Endothelial cell of umbilical vein (primary cell): Measurements from ENCODE around the gene MEN1.

Experiments used
- EZH2 ChIP-seq: IDR thresholded peaks from 2 replicates; pipeline ENCODE4 v1.6.1; 2012; ENCODE audit warnings: borderline replicate concordance, low read depth, mild to moderate bottlenecking, moderate library complexity, low read length, inconsistent platforms; ENCODE audit not compliant: severe bottlenecking
- FOS ChIP-seq: IDR thresholded peaks from 2 replicates; pipeline ENCODE4 v1.6.1; 2011; ENCODE audit warnings: mild to moderate bottlenecking, low read length, moderate library complexity, borderline replicate concordance; ENCODE audit not compliant: insufficient read depth
- JUN ChIP-seq: IDR thresholded peaks from 2 replicates; pipeline ENCODE4 v1.6.1; 2011; ENCODE audit warnings: borderline replicate concordance, low read depth; ENCODE audit not compliant: insufficient read length, insufficient read depth
- MYC ChIP-seq: IDR thresholded peaks from one replicate; pipeline ENCODE4 v1.6.1; 2011; ENCODE audit warnings: mild to moderate bottlenecking, low read depth, low read length
- POLR2A ChIP-seq: IDR thresholded peaks from 2 replicates; pipeline ENCODE4 v1.6.1; 2012; ENCODE audit warnings: low read depth, mild to moderate bottlenecking, control low read depth, low read length
- POLR2AphosphoS5 ChIP-seq: IDR thresholded peaks from 2 replicates; pipeline ENCODE4 v1.6.1; 2012; ENCODE audit warnings: low read depth, mild to moderate bottlenecking, control low read depth, low read length, moderate library complexity; ENCODE audit not compliant: insufficient read depth
- TF ChIP-seq, protein P1 (sequence below), 2 donors: IDR thresholded peaks; 1 replicate in 1 of 2; 2 replicates in 1 of 2; pipeline ENCODE4 v1.5.1; 2011; ENCODE audit warnings: low read length in 2 of 2, mild to moderate bottlenecking in 2 of 2, moderate library complexity in 2 of 2, control low read depth in 1 of 2, inconsistent platforms in 1 of 2, low read depth in 1 of 2; ENCODE audit not compliant: insufficient read depth in 1 of 2; ENCODE audit errors: extremely low read depth in 1 of 2
- TF ChIP-seq, protein P2 (sequence below): IDR thresholded peaks from 2 replicates; pipeline ENCODE4 v1.6.1; 2011; ENCODE audit not compliant: insufficient read depth, insufficient read length

DNA sequence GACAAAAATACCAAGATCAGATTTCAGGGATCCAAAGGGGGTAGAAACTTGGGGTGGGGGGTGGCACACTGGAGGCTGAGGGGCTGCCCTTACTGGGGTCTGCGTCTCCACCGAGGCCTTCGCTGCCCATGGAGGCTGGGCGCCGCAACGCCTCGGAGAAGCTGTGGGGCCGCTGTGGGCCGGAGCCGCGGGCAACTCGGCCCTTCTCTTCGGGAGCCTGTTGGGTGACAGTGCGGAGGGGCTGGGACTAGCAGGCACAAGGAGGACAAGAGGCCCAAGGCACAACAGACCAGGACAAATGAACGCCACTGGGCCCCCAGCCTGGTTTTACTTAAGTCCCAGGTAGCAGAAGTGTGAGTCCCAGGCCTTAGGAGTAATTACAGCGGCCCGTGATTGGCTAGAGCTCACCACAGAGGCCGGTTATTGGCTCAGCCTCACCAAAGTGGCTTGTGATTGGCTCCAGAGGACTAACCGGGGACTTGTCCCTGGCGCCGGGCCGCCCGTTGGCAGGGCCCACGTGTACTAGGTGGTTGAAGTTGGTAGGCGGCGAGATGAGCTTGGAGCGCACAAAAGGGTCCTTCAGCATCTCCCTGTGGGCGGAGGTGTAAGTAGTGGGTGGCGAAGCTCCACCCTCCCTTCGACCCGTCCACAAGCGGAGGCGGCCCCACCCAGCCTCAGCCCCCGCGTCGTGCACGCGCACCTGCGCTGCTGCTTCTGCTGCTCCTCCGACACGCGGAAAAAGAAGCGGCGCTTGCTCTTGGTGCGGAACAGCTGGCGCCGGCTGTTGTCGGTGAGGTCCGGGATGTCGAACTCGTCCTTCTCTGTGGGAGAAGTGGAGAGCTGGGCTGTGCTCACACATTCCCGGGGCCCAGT, 16.5 kb upstream of the MEN1 start:
- TF ChIP-seq, protein P1, sequence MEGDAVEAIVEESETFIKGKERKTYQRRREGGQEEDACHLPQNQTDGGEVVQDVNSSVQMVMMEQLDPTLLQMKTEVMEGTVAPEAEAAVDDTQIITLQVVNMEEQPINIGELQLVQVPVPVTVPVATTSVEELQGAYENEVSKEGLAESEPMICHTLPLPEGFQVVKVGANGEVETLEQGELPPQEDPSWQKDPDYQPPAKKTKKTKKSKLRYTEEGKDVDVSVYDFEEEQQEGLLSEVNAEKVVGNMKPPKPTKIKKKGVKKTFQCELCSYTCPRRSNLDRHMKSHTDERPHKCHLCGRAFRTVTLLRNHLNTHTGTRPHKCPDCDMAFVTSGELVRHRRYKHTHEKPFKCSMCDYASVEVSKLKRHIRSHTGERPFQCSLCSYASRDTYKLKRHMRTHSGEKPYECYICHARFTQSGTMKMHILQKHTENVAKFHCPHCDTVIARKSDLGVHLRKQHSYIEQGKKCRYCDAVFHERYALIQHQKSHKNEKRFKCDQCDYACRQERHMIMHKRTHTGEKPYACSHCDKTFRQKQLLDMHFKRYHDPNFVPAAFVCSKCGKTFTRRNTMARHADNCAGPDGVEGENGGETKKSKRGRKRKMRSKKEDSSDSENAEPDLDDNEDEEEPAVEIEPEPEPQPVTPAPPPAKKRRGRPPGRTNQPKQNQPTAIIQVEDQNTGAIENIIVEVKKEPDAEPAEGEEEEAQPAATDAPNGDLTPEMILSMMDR (IDR thresholded peaks at IDR 0.05; ENCODE audit: extremely low read depth in 1 of 2, insufficient read depth in 1 of 2, low read depth in 1 of 2, low read length in 2 of 2): no peak
- TF ChIP-seq POLR2AphosphoS5: no peak
- TF ChIP-seq FOS: no peak
- no peak for TF ChIP-seq POLR2A
- no peak for TF ChIP-seq EZH2
- no peak for TF ChIP-seq JUN
- TF ChIP-seq, protein P2, sequence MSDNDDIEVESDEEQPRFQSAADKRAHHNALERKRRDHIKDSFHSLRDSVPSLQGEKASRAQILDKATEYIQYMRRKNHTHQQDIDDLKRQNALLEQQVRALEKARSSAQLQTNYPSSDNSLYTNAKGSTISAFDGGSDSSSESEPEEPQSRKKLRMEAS: no peak
- no peak for TF ChIP-seq MYC
